SK-N-SH treated with all-trans-retinoic acid at 6 μM for 48 hours (cell line): ENCODE measurements around the gene TMA7.

ENCODE experiments used
- ATAC-seq: fragments of 200-7000 bp; cut with Tn5 transposase; 3 replicates; pipeline ENCODE4 v1.9.1; 2020; ENCODE audit warnings: mild to moderate bottlenecking, moderate library complexity
- ARNTL ChIP-seq: fragments of 450-650 bp; formaldehyde crosslinking; IDR thresholded peaks from 2 replicates; pipeline ENCODE4 v1.5.0; 2020; ENCODE audit warnings: low read depth, mild to moderate bottlenecking, moderate library complexity, borderline replicate concordance
- CREB5 ChIP-seq: fragments of 250-450 bp; sonication (Bioruptor Pico); IDR thresholded peaks from 2 replicates; pipeline ENCODE4 v1.5.1; 2020; ENCODE audit warnings: low read depth, mild to moderate bottlenecking, moderate library complexity
- CSDC2 ChIP-seq: fragments of 250-450 bp; sonication (Bioruptor Pico); IDR thresholded peaks from 2 replicates; pipeline ENCODE4 v1.5.0; 2020; ENCODE audit warnings: mild to moderate bottlenecking, moderate library complexity
- CSRNP3 ChIP-seq: fragments of 250-450 bp; sonication (Bioruptor Pico); IDR thresholded peaks from 2 replicates; pipeline ENCODE4 v1.5.1; 2021; ENCODE audit warnings: mild to moderate bottlenecking, moderate library complexity
- ESRRG ChIP-seq: fragments of 250-450 bp; sonication (Bioruptor Pico); IDR thresholded peaks from 2 replicates; pipeline ENCODE4 v1.6.1; 2021; ENCODE audit warnings: mild to moderate bottlenecking
- GLIS3 ChIP-seq: fragments of 250-450 bp; sonication (Bioruptor Pico); IDR thresholded peaks from 2 replicates; pipeline ENCODE4 v1.5.0; 2020; ENCODE audit warnings: mild to moderate bottlenecking, moderate library complexity
- ISL1 ChIP-seq: fragments of 250-450 bp; sonication (Bioruptor Pico); IDR thresholded peaks from 2 replicates; pipeline ENCODE4 v2.1.2; 2022; ENCODE audit warnings: mild to moderate bottlenecking, moderate library complexity
- POU6F1 ChIP-seq: fragments of 250-450 bp; sonication (Bioruptor Pico); IDR thresholded peaks from 2 replicates; pipeline ENCODE4 v1.8.0; 2021; ENCODE audit warnings: low read depth, mild to moderate bottlenecking, moderate library complexity, borderline replicate concordance
- PPARA ChIP-seq: fragments of 250-450 bp; sonication (Bioruptor Pico); IDR thresholded peaks from 2 replicates; pipeline ENCODE4 v1.5.0; 2020; ENCODE audit warnings: mild to moderate bottlenecking, borderline replicate concordance
- RARB ChIP-seq: fragments of 250-450 bp; sonication (Bioruptor Pico); IDR thresholded peaks from 2 replicates; pipeline ENCODE4 v1.8.0; 2021; ENCODE audit warnings: mild to moderate bottlenecking, moderate library complexity
- SNAI2 ChIP-seq: fragments of 250-450 bp; sonication (Bioruptor Pico); IDR thresholded peaks from 2 replicates; pipeline ENCODE4 v1.5.0; 2020; ENCODE audit warnings: mild to moderate bottlenecking, moderate library complexity
- TCF4 ChIP-seq: fragments of 250-450 bp; sonication (Bioruptor Pico); IDR thresholded peaks from 2 replicates; pipeline ENCODE4 v1.8.0; 2021; ENCODE audit warnings: mild to moderate bottlenecking, moderate library complexity, borderline replicate concordance
- TOX ChIP-seq: fragments of 250-450 bp; sonication (Bioruptor Pico); IDR thresholded peaks from 2 replicates; pipeline ENCODE4 v1.8.0; 2021; ENCODE audit warnings: mild to moderate bottlenecking, moderate library complexity, borderline replicate concordance
- TSHZ2 ChIP-seq: fragments of 250-450 bp; sonication (Bioruptor Pico); IDR thresholded peaks from 2 replicates; pipeline ENCODE4 v1.5.0; 2020; ENCODE audit warnings: mild to moderate bottlenecking, moderate library complexity
- ZC3H10 ChIP-seq: fragments of 250-450 bp; sonication (Bioruptor Pico); IDR thresholded peaks from 2 replicates; pipeline ENCODE4 v1.5.1; 2021; ENCODE audit warnings: mild to moderate bottlenecking, moderate library complexity
- ZFP3 ChIP-seq: fragments of 250-450 bp; sonication (Bioruptor Pico); IDR thresholded peaks from 2 replicates; pipeline ENCODE4 v1.5.0; 2020; ENCODE audit warnings: mild to moderate bottlenecking, moderate library complexity
- ZFP30 ChIP-seq: fragments of 450-650 bp; formaldehyde crosslinking; IDR thresholded peaks from 2 replicates; pipeline ENCODE4 v1.5.0; 2022; ENCODE audit warnings: mild to moderate bottlenecking, moderate library complexity
- ZNF565 ChIP-seq: fragments of 450-650 bp; formaldehyde crosslinking; conservative IDR thresholded peaks from 2 replicates; pipeline ENCODE4 v1.5.0; 2020; ENCODE audit warnings: low read depth, mild to moderate bottlenecking, moderate library complexity
- ZNF70 ChIP-seq: fragments of 450-650 bp; formaldehyde crosslinking; IDR thresholded peaks from 2 replicates; pipeline ENCODE4 v1.5.0; 2020; ENCODE audit warnings: mild to moderate bottlenecking, moderate library complexity

The TMA7 gene

GRCh38 chr3:48439820-48440589 lies at the start of gene TMA7, which contains the start of gene CCDC51:
Gene TMA7 (plus strand): TSS chr3:48440257. CDS start chr3:48440297, 40 bp downstream.
Gene CCDC51 (minus strand): TSS chr3:48440119. CDS start chr3:48435128, 4,991 bp downstream.
- peak; percentile 97 for ATAC-seq
- TF ChIP-seq GLIS3 (CRISPR knock-in tag), result no peak
- TF ChIP-seq CREB5, result no peak
- no peak for TF ChIP-seq ZNF70 (CRISPR knock-in tag)
- TF ChIP-seq TCF4 (CRISPR knock-in tag), result no peak
- no peak for TF ChIP-seq TOX (CRISPR knock-in tag)
- TF ChIP-seq CSDC2 (CRISPR knock-in tag), result no peak
- no peak for TF ChIP-seq PPARA
- TF ChIP-seq SNAI2 (CRISPR knock-in tag), result no peak
- TF ChIP-seq ESRRG, result no peak
- TF ChIP-seq ZNF565 (CRISPR knock-in tag), result no peak
- no peak for TF ChIP-seq RARB (CRISPR knock-in tag)
- TF ChIP-seq ZFP3, result no peak
- no peak for TF ChIP-seq POU6F1

GRCh38 chr3:48394391-48394790 lies 45.7 kb upstream of the TMA7 start:
- ATAC-seq, result no peak
- TF ChIP-seq ZFP30 (CRISPR knock-in tag) (no peak), ZNF565 (CRISPR knock-in tag) (no peak), POU6F1 (no peak), ZNF70 (CRISPR knock-in tag) (no peak), ZFP3 (no peak), ESRRG (no peak), TOX (CRISPR knock-in tag) (no peak), ZC3H10 (no peak), CSRNP3 (no peak), ARNTL (no peak)

GRCh38 chr3:48395714-48396113 lies 44.3 kb upstream of the TMA7 start:
- ATAC-seq, result no peak

More at GRCh38 chr3:48395714-48396113, 44.3 kb upstream of the TMA7 start:
- TF ChIP-seq TSHZ2 (CRISPR knock-in tag) (no peak), ZNF565 (CRISPR knock-in tag) (no peak), TCF4 (CRISPR knock-in tag) (no peak), GLIS3 (CRISPR knock-in tag) (no peak), ZFP30 (CRISPR knock-in tag) (no peak), PPARA (no peak), ZNF70 (CRISPR knock-in tag) (no peak), ARNTL (no peak), ZC3H10 (no peak), TOX (CRISPR knock-in tag) (no peak), ISL1 (CRISPR knock-in tag) (no peak)
- TF ChIP-seq, all 23 proteins: peak for 0
